Bronchial epithelial cell (primary cell): Measurements from ENCODE around the gene MORC1. TPM values are rescaled to one million over a fixed set of nuclear protein-coding genes. Genes with fewer than 3 reads are reported as not detected.
A peak's percentile ranks its signal among the peaks of the same experiment; 100 is the strongest.

Source experiments
- DNase-seq: peaks from one replicate; pipeline ENCODE4 v3.0.0-alpha.2; 2010; ENCODE audit warnings: low read depth
- FAIRE-seq: peaks from 2 replicates; lab custom pipeline; 2011; peaks lifted over from hg19 to GRCh38; lab: Jason Lieb, UNC
- H3K27me3 ChIP-seq: 2 replicates; pipeline ENCODE4 v1.5.1; 2011; ENCODE audit warnings: low read length; ENCODE audit not compliant: control insufficient read depth, insufficient read depth
- H3K36me3 ChIP-seq: 2 replicates; pipeline ENCODE4 v1.5.1; 2011; ENCODE audit warnings: low read length; ENCODE audit not compliant: control insufficient read depth, insufficient read depth
- H3K4me3 ChIP-seq: 2 replicates; pipeline ENCODE4 v1.5.1; 2011; ENCODE audit warnings: mild to moderate bottlenecking, low read depth, low read length, control low read depth
- CTCF ChIP-seq: IDR thresholded peaks from 2 replicates; pipeline ENCODE4 v1.5.1; 2011; ENCODE audit warnings: mild to moderate bottlenecking, moderate library complexity, low read length, control low read depth, inconsistent platforms; ENCODE audit not compliant: insufficient read depth, severe bottlenecking
- total RNA-seq: library from RNA; depleted of rRNA; stranded (reverse); fragments of >200 nt; gene quantifications from 2 replicates; pipeline ENCODE4 v1.2.1, GENCODE V29; 2014

Gene MORC1
- total RNA-seq, 1 donor from 2014 or later, result not detected

- FAIRE-seq (no peak), DNase-seq (peak; percentile 42)
- Histone ChIP-seq H3K27me3 (no peaks in the 10 kb centered on the region), H3K36me3 (no peaks in the 10 kb centered on the region), H3K4me3 (no peak overlapping the region)
- peak; percentile 63 for TF ChIP-seq CTCF
Measured at GRCh38 chr3:109023656-109024254, 94.2 kb downstream of the MORC1 start.

DNA sequence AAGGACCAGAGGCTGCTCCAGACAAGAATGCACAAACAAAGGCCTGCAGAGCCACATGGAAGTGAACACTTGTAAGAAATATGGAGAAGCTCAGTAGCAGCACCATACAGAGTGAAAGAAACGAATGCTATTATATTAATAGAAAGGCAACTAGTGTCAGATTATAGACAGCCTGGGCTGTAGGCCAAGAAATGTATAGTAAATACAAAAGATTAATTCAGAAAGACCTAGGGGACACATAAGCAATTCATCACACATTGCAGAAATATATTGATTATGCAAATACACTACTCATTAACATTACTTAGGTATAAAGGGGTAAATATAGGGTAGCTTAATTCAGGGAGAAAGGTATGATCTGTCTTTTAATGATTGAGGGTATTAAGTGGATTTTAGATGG, 94.8 kb downstream of the MORC1 start:
- FAIRE-seq, result no peak
- no peak for DNase-seq
- no peaks in the 10 kb centered on the region for H3K36me3 ChIP-seq
- H3K4me3 ChIP-seq, result no peak overlapping the region
- TF ChIP-seq CTCF, result no peak
- H3K27me3 ChIP-seq, result no peaks in the 10 kb centered on the region

- Histone ChIP-seq H3K27me3 (no peaks in the 10 kb centered on the region), H3K36me3 (no peaks in the 10 kb centered on the region), H3K4me3 (no peak overlapping the region)
- no peak for TF ChIP-seq CTCF
- DNase-seq (no peak), FAIRE-seq (no peak)
Measured at GRCh38 chr3:109021556-109021955, 96.4 kb downstream of the MORC1 start.

- no peak for TF ChIP-seq CTCF
- no peak for FAIRE-seq
- DNase-seq, result no peak
Measured at GRCh38 chr3:109018828-109019227, 99.1 kb downstream of the MORC1 start.

GRCh38 chr3:109005443-109005842, 112.5 kb downstream of the MORC1 start:
- Histone ChIP-seq H3K36me3 (no peaks in the 10 kb centered on the region), H3K4me3 (no peak overlapping the region), H3K27me3 (no peaks in the 10 kb centered on the region)
- FAIRE-seq, result no peak
- TF ChIP-seq CTCF, result no peak
- no peak for DNase-seq

More at GRCh38 chr3:109018828-109019227, 99.1 kb downstream of the MORC1 start:
- no peaks in the 10 kb centered on the region for H3K27me3 ChIP-seq
- H3K4me3 ChIP-seq, result no peak overlapping the region
- no peaks in the 10 kb centered on the region for H3K36me3 ChIP-seq

- TF ChIP-seq CTCF, result no peak
- Histone ChIP-seq H3K36me3 (no peaks in the 10 kb centered on the region), H3K4me3 (no peak overlapping the region), H3K27me3 (no peaks in the 10 kb centered on the region)
- FAIRE-seq (no peak), DNase-seq (no peak)
Measured at GRCh38 chr3:108998436-108998835, 119.5 kb downstream of the MORC1 start.
